HCT116 (cell line): ENCODE results near the gene MYCN. TPM values are rescaled to one million over a fixed set of nuclear protein-coding genes. Genes with fewer than 3 reads are reported as not detected.

Source experiments
- ATAC-seq: fragments of 200-7000 bp; cut with Tn5 transposase; 2 replicates; pipeline ENCODE4 v1.9.1; 2020; ENCODE audit warnings: mild to moderate bottlenecking, moderate library complexity
- BruUV-seq: library from RNA; stranded (reverse); fragments of 400-500 nt; replicated peaks from 2 replicates; lab custom pipeline; 2021; lab: Mats Ljungman, UMichigan
- CTCF ChIA-PET: fragments of 300-600 bp; sonication (Branson Sonifier 250); formaldehyde crosslinking; loops from one replicate; lab custom pipeline; 2021; ENCODE audit warnings: antibody characterized with exemption; lab: Charles Lee
- POLR2A ChIA-PET: fragments of 300-600, 350-600 bp; sonication (Branson Sonifier 250); formaldehyde crosslinking; loops from one replicate; lab custom pipeline; 2021; ENCODE audit warnings: antibody characterized with exemption; lab: Charles Lee
- RAD21 ChIA-PET, 2 experiments: fragments of 300-600 bp; sonication (Branson Sonifier 250); formaldehyde crosslinking; loops; one replicate each; lab custom pipeline; 2023; ENCODE audit warnings: low total read pairs in 2 of 2; ENCODE audit not compliant: uncharacterized antibody in 2 of 2, unreplicated experiment in 2 of 2, low non-redundant PET in 1 of 2; lab: Charles Lee
- DNase-seq: peaks from one replicate; pipeline ENCODE4 v3.0.0-alpha.2; 2010; ENCODE audit warnings: low read depth, low spot score
- H2AFZ ChIP-seq: fragments of 200-600 bp; shearing (Covaris generic), sonication (generic); 2 replicates; pipeline ENCODE4 v1.6.1; 2017; ENCODE audit warnings: low read depth, mixed run types, mixed read lengths, antibody characterized with exemption, low read length; ENCODE audit not compliant: poor library complexity, severe bottlenecking
- H3K27ac ChIP-seq: 2 replicates; pipeline ENCODE4 v1.5.1; 2012; ENCODE audit warnings: low read depth, low read length
- H3K27me3 ChIP-seq: fragments of 200-600 bp; sonication (generic); 2 replicates; pipeline ENCODE4 v1.6.1; 2016; ENCODE audit warnings: mixed run types, low read length, mixed read lengths; ENCODE audit not compliant: insufficient read depth
- H3K36me3 ChIP-seq, 2 experiments: fragments of 200-500 bp in 1 of 2; fragments of 200-600 bp in 1 of 2; sonication (Bioruptor generic) in 1 of 2; sonication (generic) in 1 of 2; 2 replicates each; pipeline versions ENCODE4 v1.5.1 to v1.6.1; 2014 to 2016; ENCODE audit warnings: low read length in 2 of 2, inconsistent platforms in 1 of 2, mixed read lengths in 1 of 2, mixed run types in 1 of 2; ENCODE audit not compliant: insufficient read depth in 2 of 2, control insufficient read depth in 1 of 2
- H3K4me1 ChIP-seq, 2 experiments: fragments of 200-600 bp in 1 of 2; sonication (generic) in 1 of 2; 2 replicates each; pipeline versions ENCODE4 v1.5.1 to v1.6.1; 2012 to 2017; ENCODE audit warnings: low read length in 2 of 2, inconsistent platforms in 1 of 2, mild to moderate bottlenecking in 1 of 2, mixed read lengths in 1 of 2, mixed run types in 1 of 2, moderate library complexity in 1 of 2; ENCODE audit not compliant: insufficient read depth in 2 of 2, control insufficient read depth in 1 of 2
- H3K4me2 ChIP-seq: fragments of 200-600 bp; sonication (generic); 2 replicates; pipeline ENCODE4 v1.6.1; 2017; ENCODE audit warnings: mixed run types, low read length, mixed read lengths
- H3K4me3 ChIP-seq, 2 experiments: fragments of 200-600 bp in 1 of 2; sonication (generic) in 1 of 2; replicated peaks in 1 of 2; 2 replicates each; pipeline ENCODE4 v1.5.1; 2011 to 2016; ENCODE audit warnings: low read length in 2 of 2, control low read depth in 1 of 2, low read depth in 1 of 2, mild to moderate bottlenecking in 1 of 2, mixed read lengths in 1 of 2, mixed run types in 1 of 2
- H3K79me2 ChIP-seq: fragments of 200-600 bp; sonication (generic); 2 replicates; pipeline ENCODE4 v1.6.1; 2017; ENCODE audit warnings: mild to moderate bottlenecking, mixed run types, low read length, moderate library complexity, mixed read lengths; ENCODE audit not compliant: insufficient read depth
- H3K9ac ChIP-seq: fragments of 200-600 bp; sonication (generic); 2 replicates; pipeline ENCODE4 v1.6.1; 2016; ENCODE audit warnings: low read length, mixed read lengths
- H3K9me2 ChIP-seq: fragments of 200-600 bp; sonication (generic), shearing (Covaris generic); 2 replicates; pipeline ENCODE4 v1.6.1; 2017; ENCODE audit warnings: mixed run types, mild to moderate bottlenecking, moderate library complexity; ENCODE audit not compliant: insufficient read depth
- H3K9me3 ChIP-seq, 2 experiments: fragments of 200-500 bp in 1 of 2; fragments of 200-600 bp in 1 of 2; sonication (Bioruptor generic) in 1 of 2; sonication (generic) in 1 of 2; 2 replicates each; pipeline ENCODE4 v1.6.1; 2014 to 2017; ENCODE audit warnings: low read length in 2 of 2, mixed read lengths in 2 of 2, inconsistent platforms in 1 of 2, low read depth in 1 of 2, mild to moderate bottlenecking in 1 of 2, mixed run types in 1 of 2, moderate library complexity in 1 of 2; ENCODE audit not compliant: control insufficient read depth in 1 of 2, insufficient read depth in 1 of 2
- H4K20me1 ChIP-seq: fragments of 200-600 bp; sonication (generic), shearing (Covaris generic); 2 replicates; pipeline ENCODE4 v1.6.1; 2017; ENCODE audit warnings: mixed run types, mild to moderate bottlenecking, moderate library complexity; ENCODE audit not compliant: insufficient read depth
- ATF3 ChIP-seq: IDR thresholded peaks from 2 replicates; pipeline ENCODE4 v1.6.1; 2012
- CBX3 ChIP-seq: IDR thresholded peaks from 2 replicates; pipeline ENCODE4 v1.6.1; 2012; ENCODE audit warnings: low read depth
- CEBPB ChIP-seq: IDR thresholded peaks from 2 replicates; pipeline ENCODE4 v1.6.1; 2012; ENCODE audit warnings: low read depth
- EGR1 ChIP-seq: IDR thresholded peaks from 2 replicates; pipeline ENCODE4 v1.6.1; 2012; ENCODE audit warnings: low read depth
- EZH2phosphoT487 ChIP-seq: fragments of 200-600 bp; IDR thresholded peaks from 2 replicates; pipeline ENCODE4 v1.6.1; 2018; ENCODE audit warnings: antibody characterized with exemption, borderline replicate concordance
- JUND ChIP-seq: IDR thresholded peaks from 2 replicates; pipeline ENCODE4 v1.6.1; 2012
- POLR2A ChIP-seq: IDR thresholded peaks from 2 replicates; pipeline ENCODE4 v1.7.0; 2011; ENCODE audit warnings: borderline replicate concordance; ENCODE audit not compliant: insufficient read depth, insufficient read length; ENCODE audit errors: extremely low read depth
- SIN3A ChIP-seq: IDR thresholded peaks from 2 replicates; pipeline ENCODE4 v1.6.1; 2012; ENCODE audit warnings: low read depth
- SP1 ChIP-seq: IDR thresholded peaks from 2 replicates; pipeline ENCODE4 v1.6.1; 2012; ENCODE audit warnings: low read depth
- SRF ChIP-seq: IDR thresholded peaks from 2 replicates; pipeline ENCODE4 v1.6.1; 2012; ENCODE audit warnings: low read depth
- TCF7L2 ChIP-seq: IDR thresholded peaks from 2 replicates; pipeline ENCODE4 v1.7.0; 2011; ENCODE audit warnings: borderline replicate concordance, inconsistent platforms; ENCODE audit not compliant: insufficient read depth, insufficient read length; ENCODE audit errors: extremely low read depth
- YY1 ChIP-seq: IDR thresholded peaks from 2 replicates; pipeline ENCODE4 v1.6.1; 2011; ENCODE audit warnings: low read length, low read depth, moderate library complexity, mild to moderate bottlenecking; ENCODE audit not compliant: insufficient replicate concordance; ENCODE audit errors: extremely low read depth
- ZFX ChIP-seq: fragments of 450-650 bp; IDR thresholded peaks from 2 replicates; pipeline ENCODE4 v1.6.1; 2017
- ZNF274 ChIP-seq: fragments of 200-500 bp; sonication (Bioruptor generic); IDR thresholded peaks from 2 replicates; pipeline ENCODE4 v1.6.1; 2014; ENCODE audit warnings: mild to moderate bottlenecking, low read depth, low read length, inconsistent platforms
- intact Hi-C: fragments of 100-400 bp; cut with micrococcal nuclease; formaldehyde crosslinking; loops from 2 replicates; pipeline ENCODE4 v1.10.0; 2022
- total RNA-seq: library from RNA; stranded (reverse); gene quantifications from one replicate; pipeline ENCODE4 v1.2.1, GENCODE V29; 2021; ENCODE audit not compliant: unreplicated experiment
- TF ChIP-seq, protein P1 (sequence below): IDR thresholded peaks from 2 replicates; pipeline ENCODE4 v1.6.1; 2012; ENCODE audit warnings: low read depth
- TF ChIP-seq, protein P2 (sequence below): IDR thresholded peaks from 2 replicates; pipeline ENCODE4 v1.6.1; 2011; ENCODE audit warnings: mild to moderate bottlenecking, low read length, moderate library complexity; ENCODE audit not compliant: insufficient replicate concordance; ENCODE audit errors: extremely low read depth

MYCN gene
- total RNA-seq, 1 experiment from 2014 or later = not detected

DNA sequence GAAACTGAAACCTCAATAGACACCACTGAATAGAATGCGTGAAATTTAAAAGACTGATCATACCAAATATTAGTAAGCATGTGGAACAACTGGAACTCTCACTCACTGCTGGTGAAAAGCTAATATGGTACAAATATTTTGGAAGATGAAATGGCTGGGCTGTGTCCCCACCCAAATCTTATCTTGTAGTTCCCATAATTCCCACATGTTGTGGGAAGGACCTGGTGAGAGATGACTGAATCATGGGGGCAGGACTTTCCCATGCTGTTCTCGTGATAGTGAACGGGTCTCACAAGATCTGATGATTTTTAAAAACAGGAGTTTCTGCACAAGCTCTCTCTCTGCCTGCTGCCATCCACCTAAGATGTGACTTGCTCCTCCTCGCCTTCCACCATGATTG, 32.0 kb upstream of the MYCN start (continued):
- TF ChIP-seq, protein P1, sequence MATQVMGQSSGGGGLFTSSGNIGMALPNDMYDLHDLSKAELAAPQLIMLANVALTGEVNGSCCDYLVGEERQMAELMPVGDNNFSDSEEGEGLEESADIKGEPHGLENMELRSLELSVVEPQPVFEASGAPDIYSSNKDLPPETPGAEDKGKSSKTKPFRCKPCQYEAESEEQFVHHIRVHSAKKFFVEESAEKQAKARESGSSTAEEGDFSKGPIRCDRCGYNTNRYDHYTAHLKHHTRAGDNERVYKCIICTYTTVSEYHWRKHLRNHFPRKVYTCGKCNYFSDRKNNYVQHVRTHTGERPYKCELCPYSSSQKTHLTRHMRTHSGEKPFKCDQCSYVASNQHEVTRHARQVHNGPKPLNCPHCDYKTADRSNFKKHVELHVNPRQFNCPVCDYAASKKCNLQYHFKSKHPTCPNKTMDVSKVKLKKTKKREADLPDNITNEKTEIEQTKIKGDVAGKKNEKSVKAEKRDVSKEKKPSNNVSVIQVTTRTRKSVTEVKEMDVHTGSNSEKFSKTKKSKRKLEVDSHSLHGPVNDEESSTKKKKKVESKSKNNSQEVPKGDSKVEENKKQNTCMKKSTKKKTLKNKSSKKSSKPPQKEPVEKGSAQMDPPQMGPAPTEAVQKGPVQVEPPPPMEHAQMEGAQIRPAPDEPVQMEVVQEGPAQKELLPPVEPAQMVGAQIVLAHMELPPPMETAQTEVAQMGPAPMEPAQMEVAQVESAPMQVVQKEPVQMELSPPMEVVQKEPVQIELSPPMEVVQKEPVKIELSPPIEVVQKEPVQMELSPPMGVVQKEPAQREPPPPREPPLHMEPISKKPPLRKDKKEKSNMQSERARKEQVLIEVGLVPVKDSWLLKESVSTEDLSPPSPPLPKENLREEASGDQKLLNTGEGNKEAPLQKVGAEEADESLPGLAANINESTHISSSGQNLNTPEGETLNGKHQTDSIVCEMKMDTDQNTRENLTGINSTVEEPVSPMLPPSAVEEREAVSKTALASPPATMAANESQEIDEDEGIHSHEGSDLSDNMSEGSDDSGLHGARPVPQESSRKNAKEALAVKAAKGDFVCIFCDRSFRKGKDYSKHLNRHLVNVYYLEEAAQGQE = no peak
- no peak for TF ChIP-seq YY1
- no peak for TF ChIP-seq SIN3A
- no peak for TF ChIP-seq POLR2A
- TF ChIP-seq ATF3 = no peak

DNA sequence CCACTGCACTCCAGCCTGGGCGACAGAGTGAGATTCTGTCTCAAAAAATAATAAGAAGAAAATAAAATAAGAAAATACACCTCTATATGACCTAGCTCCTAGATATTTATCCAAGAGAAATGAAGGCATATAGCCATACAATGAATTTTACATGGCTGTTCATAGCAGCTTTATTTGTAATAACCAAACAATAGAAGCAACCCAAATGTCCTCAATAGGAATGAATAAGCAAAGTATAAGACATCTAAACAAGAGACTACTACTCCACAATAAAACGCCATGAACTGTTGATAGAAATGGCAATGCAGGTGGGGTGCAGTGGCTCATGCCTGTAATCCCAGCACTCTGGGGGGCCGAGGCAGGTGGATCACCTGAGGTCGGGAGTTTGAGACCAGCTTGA, 31.2 kb upstream of the MYCN start:
- Histone ChIP-seq H3K79me2 (no peaks in the 10 kb centered on the region), H3K4me2 (no peak overlapping the region), H3K36me3 (no peaks in the 10 kb centered on the region), H3K9ac (no peak overlapping the region), H3K4me3 (no peak overlapping the region), H3K4me1 (peaks cover 2 to 9% of the 10 kb centered on the region in 2 experiments; a peak in 1 of 4 replicates), H4K20me1 (no peaks in the 10 kb centered on the region), H3K9me2 (no peaks in the 10 kb centered on the region), H3K9me3 (no peaks in the 10 kb centered on the region), H3K27me3 (no peaks in the 10 kb centered on the region), H2AFZ (no peak overlapping the region), H3K27ac (no peak overlapping the region)
- intact Hi-C loops = no loop called here
- ChIA-PET RAD21 (no interaction called here), CTCF (no interaction called here), POLR2A (no interaction called here)
- no TSS peak for BruUV-seq
- ATAC-seq (no peak), DNase-seq (no peak)
- TF ChIP-seq, protein P1 = no peak
- TF ChIP-seq ZFX (no peak), CEBPB (no peak), EZH2phosphoT487 (no peak), YY1 (no peak), SP1 (no peak), CBX3 (no peak), TCF7L2 (no peak), SRF (no peak), ATF3 (no peak), JUND (no peak), ZNF274 (no peak), EGR1 (no peak)
- TF ChIP-seq, protein P2, sequence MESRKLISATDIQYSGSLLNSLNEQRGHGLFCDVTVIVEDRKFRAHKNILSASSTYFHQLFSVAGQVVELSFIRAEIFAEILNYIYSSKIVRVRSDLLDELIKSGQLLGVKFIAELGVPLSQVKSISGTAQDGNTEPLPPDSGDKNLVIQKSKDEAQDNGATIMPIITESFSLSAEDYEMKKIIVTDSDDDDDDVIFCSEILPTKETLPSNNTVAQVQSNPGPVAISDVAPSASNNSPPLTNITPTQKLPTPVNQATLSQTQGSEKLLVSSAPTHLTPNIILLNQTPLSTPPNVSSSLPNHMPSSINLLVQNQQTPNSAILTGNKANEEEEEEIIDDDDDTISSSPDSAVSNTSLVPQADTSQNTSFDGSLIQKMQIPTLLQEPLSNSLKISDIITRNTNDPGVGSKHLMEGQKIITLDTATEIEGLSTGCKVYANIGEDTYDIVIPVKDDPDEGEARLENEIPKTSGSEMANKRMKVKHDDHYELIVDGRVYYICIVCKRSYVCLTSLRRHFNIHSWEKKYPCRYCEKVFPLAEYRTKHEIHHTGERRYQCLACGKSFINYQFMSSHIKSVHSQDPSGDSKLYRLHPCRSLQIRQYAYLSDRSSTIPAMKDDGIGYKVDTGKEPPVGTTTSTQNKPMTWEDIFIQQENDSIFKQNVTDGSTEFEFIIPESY = no peak
